GM12892 (cell line): ENCODE results near the gene TMEM119.
A peak's percentile ranks its signal among the peaks of the same experiment; 100 is the strongest.
"Not testable (repeated sequence)": the region's sequence is repeated elsewhere in the genome, so short reads cannot be mapped to it uniquely, and the experiment has no call there.

ENCODE experiments used
- DNase-seq: peaks from one replicate; pipeline ENCODE4 v3.0.0; 2011; ENCODE audit not compliant: insufficient read length
- FAIRE-seq: peaks from 2 replicates; lab custom pipeline; 2011; peaks lifted over from hg19 to GRCh38; lab: Jason Lieb, UNC
- POLR2A ChIP-seq: IDR thresholded peaks from 2 replicates; pipeline ENCODE4 v1.6.1; 2011; ENCODE audit warnings: low read depth, low read length, control low read depth
- POLR2AphosphoS5 ChIP-seq: IDR thresholded peaks from 2 replicates; pipeline ENCODE4 v1.6.1; 2011; ENCODE audit warnings: low read depth, low read length, control low read depth
- TAF1 ChIP-seq: IDR thresholded peaks from 2 replicates; pipeline ENCODE4 v1.6.1; 2011; ENCODE audit warnings: low read depth, mild to moderate bottlenecking, control low read depth, low read length, borderline replicate concordance

Gene TMEM119

DNA sequence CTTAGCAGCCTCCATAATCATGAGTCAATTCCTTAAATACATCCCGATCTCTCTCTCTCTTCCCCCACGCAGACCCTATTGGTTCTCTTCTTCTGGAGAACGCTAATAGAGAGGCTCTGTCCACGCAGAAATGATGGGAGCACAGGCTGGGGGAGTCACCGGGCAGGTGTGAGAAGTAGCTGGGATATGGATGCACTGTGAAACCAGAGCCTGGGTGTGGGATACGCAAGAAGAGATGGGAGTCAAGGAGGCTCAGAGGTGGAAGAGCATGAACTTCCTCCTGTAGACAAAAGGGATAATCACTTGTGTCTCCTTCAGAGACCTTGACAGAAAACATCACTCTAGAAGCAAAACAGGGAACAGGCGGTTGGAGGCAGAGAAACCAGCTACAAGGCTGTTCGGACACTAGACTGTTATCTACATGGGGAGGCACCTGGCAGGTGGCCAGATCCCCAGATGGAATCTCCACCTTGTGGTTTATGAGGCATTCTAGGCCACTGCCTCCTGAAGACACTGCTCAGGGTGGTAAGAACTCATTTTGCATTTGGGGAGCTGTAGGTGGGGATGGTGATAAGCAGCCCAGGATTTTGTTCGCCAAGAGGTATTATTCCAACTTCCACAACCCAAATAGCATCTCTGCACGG is 43.0 kb upstream of the TMEM119 start:
- DNase-seq = no peak
- FAIRE-seq = no peak
- TF ChIP-seq TAF1 (no peak), POLR2A (no peak), POLR2AphosphoS5 (no peak)

DNA sequence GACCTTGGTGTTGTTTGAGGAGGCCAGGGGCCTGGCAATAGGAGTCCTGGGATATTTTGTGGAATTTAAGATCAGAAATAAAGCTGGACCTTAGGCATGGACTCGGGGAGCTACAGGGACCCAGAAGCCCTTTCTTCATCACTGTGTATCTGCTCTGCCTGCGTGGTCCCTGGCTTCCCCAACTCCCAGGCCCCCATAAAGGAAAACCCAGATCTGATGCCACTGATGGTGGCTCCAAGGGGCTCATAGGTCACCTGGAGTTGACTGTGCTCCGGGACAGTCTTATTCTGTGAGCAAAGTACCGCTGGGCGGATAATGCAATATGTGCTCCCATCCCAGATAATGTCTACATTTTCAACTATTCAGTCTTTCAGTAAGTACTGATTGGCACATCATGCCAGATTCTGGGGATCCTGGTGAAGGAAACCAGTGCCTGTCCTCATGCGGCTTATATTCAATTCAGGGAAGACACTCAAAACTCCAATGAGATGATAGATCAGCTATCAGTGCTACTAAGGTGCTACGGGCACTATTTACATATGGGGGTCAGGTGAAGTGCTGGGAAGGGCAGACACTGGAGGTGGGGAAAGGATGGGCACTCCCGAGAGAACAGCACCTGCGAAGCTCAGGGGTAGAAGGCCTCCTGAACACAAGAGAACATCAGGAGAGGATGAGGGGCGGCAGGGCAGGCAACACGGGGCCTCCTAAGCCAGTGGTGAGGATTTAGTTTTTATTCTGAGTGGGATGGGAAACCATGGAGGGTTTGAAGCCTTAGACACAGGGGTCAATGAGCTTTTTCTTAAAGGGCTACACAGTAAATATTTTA is 41.3 kb upstream of the TMEM119 start:
- no peak for DNase-seq
- TF ChIP-seq POLR2AphosphoS5 (no peak), POLR2A (no peak), TAF1 (no peak)

DNA sequence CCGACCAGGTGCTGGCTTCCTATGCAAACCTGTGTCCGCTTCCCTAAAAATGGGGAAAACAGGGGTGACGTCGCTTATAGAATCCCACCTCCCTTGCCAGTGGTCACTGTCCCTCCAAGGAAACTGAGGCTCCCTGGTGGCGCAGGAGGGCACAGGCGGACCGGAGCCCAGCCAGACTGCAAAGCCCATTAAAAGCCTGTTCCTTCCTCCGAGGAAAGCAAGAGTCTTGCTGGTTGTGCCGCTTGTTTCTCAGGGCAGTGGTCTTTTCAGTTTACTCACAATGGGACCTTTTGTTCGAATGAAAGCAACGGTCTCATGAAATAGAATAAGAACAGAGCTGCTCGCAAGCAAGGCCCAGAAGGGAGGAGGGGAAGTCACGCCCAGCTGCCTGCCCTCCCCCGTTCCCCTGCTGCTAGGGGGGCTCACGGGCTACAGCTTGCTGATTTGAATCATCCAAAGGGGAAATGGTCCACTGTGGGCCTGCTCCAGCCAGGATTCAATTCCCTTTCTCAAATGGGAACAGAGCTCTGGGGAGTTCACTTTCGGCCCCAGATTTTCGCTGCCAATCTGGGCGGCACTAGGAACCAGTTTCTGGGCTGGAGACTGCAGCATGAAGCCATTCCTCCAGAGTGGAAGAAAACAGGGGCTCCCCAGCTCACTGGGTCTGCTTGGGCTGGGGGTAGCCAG is 40.4 kb upstream of the TMEM119 start:
- FAIRE-seq = no peak
- DNase-seq = no peak
- no peak for TF ChIP-seq POLR2AphosphoS5
- no peak for TF ChIP-seq POLR2A
- no peak for TF ChIP-seq TAF1

More for the DNA sequence above, 41.3 kb upstream of the TMEM119 start:
- no peak for FAIRE-seq

DNA sequence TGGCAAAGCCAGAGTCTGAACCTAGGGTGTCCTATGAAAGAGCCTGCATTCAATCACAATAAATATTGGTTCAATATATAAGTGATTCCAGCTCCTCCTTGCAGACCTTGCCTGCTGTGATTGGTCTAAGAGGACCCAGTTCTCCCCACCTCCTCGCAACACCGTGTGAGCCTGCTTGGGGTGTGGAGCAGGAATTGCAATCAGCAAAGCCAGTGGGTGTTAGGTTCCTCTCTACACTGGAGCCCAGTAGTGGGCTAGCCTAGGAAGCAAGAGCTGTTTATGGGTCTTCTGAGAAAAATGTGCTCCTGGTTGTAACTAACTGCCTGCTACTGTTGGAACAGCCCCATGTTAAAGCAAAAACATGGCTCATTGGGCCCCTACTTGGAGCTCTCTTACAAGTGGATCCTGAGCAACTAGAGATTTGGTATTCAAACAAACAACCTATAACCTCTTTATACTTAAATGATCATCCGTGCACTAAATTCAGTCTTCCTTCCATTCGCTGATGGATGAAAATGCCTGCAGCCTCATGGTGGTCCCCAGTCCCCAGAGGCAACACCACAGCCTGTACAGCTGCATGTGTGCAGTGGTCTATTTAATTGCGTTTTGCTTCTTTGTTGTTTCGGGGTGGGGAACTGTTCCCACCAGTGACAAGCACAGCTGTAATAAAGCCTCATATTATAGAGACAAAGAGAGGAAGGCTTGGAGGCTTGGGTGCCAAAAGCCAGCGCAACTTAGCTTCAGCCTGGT is 39.5 kb upstream of the TMEM119 start:
- DNase-seq (no peak), FAIRE-seq (peak; percentile 44)
- peak; percentile 44 for TF ChIP-seq POLR2A
- no peak for TF ChIP-seq TAF1
- peak; percentile 49 for TF ChIP-seq POLR2AphosphoS5

DNA sequence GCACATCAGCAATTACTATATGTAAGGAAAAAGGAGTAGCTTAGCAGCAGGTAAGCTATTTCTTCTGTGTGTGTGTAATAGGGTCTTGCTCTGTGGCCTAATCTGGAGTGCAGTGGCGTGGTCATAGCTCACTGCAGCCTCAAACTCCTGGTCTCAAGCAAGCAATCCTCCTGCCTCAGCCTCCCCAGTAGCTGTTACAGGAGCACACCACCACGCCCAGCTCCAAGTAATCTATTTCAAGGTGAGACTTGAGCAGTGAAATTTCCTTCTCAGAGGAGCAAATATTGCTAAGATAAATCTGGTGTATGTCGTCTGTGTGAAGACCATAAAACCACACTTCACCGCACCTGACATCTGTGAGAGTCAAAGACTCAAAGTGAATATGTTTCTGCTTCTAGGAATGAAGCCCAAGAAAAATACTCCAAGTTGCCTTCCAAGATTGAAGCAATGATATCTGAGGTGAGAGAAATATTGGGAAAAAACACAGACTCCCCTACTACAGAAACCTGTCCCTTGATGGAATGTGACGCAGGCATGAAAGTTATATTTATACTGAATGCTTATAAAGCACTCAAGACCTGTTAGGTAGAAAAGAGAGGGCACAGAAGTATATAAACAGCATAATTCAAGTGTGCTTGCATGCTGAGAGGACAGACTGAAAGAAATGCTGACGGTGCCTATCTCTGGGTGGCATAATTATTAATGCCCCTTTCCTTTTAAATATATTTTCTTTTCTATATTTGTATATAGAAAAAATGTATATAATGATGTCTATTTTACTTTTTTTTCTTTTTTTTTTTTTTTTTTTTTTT is 38.3 kb upstream of the TMEM119 start:
- TF ChIP-seq POLR2AphosphoS5 (peak; percentile 32; the same call in 1 of the 2 replicates), POLR2A (no peak; the same call in 1 of the 2 replicates)
- no peak for FAIRE-seq
- DNase-seq = no peak

DNA sequence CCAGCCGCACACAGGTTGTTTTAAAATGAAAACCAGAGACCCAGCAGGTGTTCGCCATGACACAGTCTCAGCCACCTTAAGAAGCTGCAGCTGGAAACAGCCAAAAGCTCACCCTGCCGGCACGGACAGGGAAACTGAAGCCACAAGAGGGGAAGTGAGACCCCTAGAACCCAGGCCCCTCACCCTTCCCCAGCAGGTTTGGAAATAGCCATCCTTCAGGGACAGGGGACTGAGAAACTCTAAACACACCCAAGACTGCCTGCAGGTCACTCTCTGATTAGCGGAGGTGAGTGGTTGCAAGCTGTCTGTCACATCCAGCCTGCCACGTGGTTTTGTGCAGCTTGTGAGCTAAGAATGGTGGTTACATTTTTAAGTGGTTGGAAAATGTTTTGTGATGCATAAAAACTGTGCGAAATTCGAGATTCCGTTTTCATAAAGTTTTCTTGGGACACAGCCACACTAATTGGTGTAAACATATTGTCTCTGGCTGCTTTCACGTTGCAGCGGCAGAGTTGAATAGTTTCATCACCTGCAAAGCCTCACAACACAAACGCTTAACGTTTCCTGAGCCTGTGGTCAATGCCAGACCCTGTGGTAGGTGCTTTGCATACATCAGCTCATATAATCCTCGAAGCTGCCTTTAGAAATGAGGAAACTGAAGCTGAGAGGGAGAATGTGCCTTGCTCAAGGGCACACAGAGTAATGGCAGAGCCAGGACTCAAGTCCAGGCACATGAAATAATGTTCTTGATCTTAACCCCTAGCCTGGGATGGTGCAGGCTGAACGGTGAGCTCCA is 37.5 kb upstream of the TMEM119 start:
- TF ChIP-seq POLR2AphosphoS5 = peak; percentile 91
- peak; percentile 94 for TF ChIP-seq POLR2A
- TF ChIP-seq TAF1 = no peak
- FAIRE-seq (peak; percentile 88), DNase-seq (peak; percentile 57)

DNA sequence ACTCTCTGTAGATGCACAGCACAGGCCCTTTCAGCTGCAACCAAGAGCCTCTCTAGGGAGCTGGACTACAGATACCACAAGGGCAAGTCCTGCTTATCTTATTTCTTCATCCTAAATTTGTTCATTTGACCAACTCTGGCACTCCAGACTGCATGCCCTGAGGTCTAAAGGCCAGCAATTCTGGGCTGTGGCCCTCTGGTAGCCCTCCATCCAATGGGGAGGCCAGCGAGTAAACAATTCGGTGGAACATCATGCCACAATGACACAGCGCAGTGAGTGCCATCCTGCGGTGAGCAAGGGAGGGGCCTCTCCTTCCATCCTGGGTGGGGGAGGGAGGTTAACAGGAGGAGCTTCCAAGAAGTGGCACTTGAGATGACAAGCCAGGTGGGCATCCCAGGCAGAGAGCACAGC is 36.5 kb upstream of the TMEM119 start:
- DNase-seq = no peak
- FAIRE-seq = peak; percentile 40
- no peak for TF ChIP-seq POLR2AphosphoS5
- TF ChIP-seq TAF1 = no peak
- no peak for TF ChIP-seq POLR2A

DNA sequence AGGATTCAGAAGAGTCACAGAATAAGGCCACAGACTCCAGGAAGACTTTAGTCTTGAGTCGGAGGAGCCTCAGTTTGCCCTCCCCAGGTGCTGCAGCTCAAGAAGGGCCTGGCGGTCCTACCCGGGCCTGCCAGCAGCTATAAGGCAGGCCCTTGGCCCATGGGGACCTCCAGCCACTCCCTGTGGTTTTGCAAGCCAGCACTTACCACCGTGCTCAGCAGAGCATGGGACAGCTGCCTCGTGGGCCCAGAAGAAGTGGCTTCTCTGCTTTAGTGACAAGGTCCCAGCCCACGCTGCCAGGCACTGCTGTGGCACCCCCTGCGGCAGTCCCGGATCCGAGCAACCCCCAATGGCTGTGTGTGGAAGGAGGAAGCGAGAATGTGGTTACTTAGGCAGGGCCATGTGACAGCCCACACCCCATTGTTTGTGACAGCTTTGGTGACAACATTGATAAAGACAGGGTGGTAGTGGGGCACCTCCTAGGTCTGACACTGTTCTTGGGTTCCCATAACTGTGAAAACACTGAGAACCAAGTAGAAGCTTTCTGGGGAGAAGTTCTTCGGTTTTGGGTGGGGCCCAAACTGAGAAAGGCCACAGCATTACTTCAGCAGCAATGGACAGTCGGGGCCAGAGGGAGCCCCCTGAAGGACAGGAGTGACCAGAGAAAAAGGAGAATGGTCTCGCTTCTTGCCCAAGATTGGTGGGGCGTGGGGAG is 35.8 kb upstream of the TMEM119 start, which contains the start of gene SELPLG:
Gene SELPLG, minus strand, starts transcription at position 361 of the 715 bp plus-strand sequence. CDS start 9,587 bp downstream, outside the sequence.
- DNase-seq = peak; percentile 83
- TF ChIP-seq POLR2AphosphoS5 (peak; percentile 32; the same call in 1 of the 2 replicates), POLR2A (no peak; the same call in 1 of the 2 replicates)
- peak; percentile 94 for FAIRE-seq

DNA sequence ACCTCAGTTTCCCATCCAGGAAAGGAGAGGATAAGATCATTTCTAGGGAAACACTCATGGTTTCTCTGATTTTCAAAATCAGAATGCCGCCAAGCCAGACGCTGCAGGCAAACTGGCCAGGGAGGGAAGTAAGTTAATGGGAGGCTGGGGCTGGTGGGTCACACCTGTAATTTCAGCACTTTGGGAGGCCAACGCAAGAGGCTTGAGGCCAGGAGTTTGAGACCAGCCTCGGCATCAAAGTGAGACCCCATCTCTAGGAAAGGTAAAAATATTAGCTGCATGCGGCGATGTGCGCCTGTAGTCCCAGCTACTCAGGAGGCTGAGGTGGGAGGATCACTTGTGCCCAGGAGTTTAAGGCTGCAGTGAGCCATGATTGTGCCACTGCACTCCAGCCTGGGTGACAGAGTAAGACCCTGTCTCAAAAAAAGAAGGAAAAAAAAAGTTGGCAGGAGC is 35.2 kb upstream of the TMEM119 start:
- DNase-seq = no peak
- no peak for TF ChIP-seq POLR2A
- TF ChIP-seq POLR2AphosphoS5 = 0 out of 2 replicates have a peak, but pooled peaks have one; percentile 28
- TF ChIP-seq TAF1 = no peak
- FAIRE-seq = no peak

DNA sequence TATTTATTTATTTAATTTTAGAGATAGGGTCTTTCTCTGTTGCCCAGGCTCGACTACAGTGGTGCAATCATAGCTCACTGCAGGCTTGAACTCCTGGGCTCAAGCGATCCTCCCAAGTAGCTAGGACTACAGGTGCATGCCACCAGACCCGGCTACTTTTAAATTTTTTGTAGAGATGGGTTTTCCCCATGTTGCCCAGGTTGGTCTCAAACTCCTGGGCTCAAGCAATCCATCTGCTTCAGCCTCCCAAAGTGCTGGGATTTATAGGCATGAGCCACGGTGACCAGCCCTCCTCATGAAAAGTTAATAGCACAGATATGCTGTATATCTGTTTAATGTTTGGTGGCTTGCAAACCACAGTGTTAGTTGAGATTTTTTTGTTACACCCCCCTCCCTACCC is 33.4 kb upstream of the TMEM119 start:
- DNase-seq, FAIRE-seq: not testable (repeated sequence)
